WERI-Rb-1 (cell line): Measurements from ENCODE around the gene IDI2.

ENCODE experiments used
- DNase-seq: peaks from one replicate; pipeline ENCODE4 v3.0.0-alpha.2; 2020
- H3K27ac ChIP-seq: fragments of 250-450 bp; sonication (Bioruptor Pico); 2 replicates; pipeline ENCODE4 v1.5.1; 2020; ENCODE audit warnings: mild to moderate bottlenecking, moderate library complexity
- H3K27me3 ChIP-seq: fragments of 250-450 bp; sonication (Bioruptor Pico); 2 replicates; pipeline ENCODE4 v1.5.1; 2021; ENCODE audit warnings: mild to moderate bottlenecking, low read depth, moderate library complexity; ENCODE audit not compliant: insufficient read depth, severe bottlenecking
- H3K36me3 ChIP-seq: fragments of 250-450 bp; sonication (Bioruptor Pico); 2 replicates; pipeline ENCODE4 v1.5.1; 2020; ENCODE audit warnings: mild to moderate bottlenecking, moderate library complexity
- H3K4me3 ChIP-seq: 2 replicates; pipeline ENCODE4 v1.5.1; 2011; ENCODE audit warnings: low read depth, mild to moderate bottlenecking, control low read depth, low read length
- H3K9me3 ChIP-seq: fragments of 250-450 bp; sonication (Bioruptor Pico); 2 replicates; pipeline ENCODE4 v1.5.1; 2021; ENCODE audit warnings: mild to moderate bottlenecking, moderate library complexity; ENCODE audit not compliant: severe bottlenecking
- TF ChIP-seq, protein P1 (sequence below): IDR thresholded peaks from 2 replicates; pipeline ENCODE4 v1.5.1; 2011; ENCODE audit warnings: low read depth, mild to moderate bottlenecking, control low read depth, inconsistent platforms, low read length

Gene IDI2

GRCh38 chr10:1064964-1065247 lies 39.2 kb upstream of the IDI2 start:
- no peaks in the 10 kb centered on the region for H3K36me3 ChIP-seq
- TF ChIP-seq, protein P1, sequence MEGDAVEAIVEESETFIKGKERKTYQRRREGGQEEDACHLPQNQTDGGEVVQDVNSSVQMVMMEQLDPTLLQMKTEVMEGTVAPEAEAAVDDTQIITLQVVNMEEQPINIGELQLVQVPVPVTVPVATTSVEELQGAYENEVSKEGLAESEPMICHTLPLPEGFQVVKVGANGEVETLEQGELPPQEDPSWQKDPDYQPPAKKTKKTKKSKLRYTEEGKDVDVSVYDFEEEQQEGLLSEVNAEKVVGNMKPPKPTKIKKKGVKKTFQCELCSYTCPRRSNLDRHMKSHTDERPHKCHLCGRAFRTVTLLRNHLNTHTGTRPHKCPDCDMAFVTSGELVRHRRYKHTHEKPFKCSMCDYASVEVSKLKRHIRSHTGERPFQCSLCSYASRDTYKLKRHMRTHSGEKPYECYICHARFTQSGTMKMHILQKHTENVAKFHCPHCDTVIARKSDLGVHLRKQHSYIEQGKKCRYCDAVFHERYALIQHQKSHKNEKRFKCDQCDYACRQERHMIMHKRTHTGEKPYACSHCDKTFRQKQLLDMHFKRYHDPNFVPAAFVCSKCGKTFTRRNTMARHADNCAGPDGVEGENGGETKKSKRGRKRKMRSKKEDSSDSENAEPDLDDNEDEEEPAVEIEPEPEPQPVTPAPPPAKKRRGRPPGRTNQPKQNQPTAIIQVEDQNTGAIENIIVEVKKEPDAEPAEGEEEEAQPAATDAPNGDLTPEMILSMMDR, result no peak
- no peak for DNase-seq
- H3K27me3 ChIP-seq, result no peaks in the 10 kb centered on the region
- no peak overlapping the region for H3K27ac ChIP-seq
- H3K9me3 ChIP-seq, result no peaks in the 10 kb centered on the region
- H3K4me3 ChIP-seq, result no peak overlapping the region

- TF ChIP-seq, protein P1, result no peak
- no peak overlapping the region for H3K4me3 ChIP-seq
- H3K36me3 ChIP-seq, result no peaks in the 10 kb centered on the region
- DNase-seq, result no peak
- H3K27ac ChIP-seq, result no peak overlapping the region
- no peaks in the 10 kb centered on the region for H3K9me3 ChIP-seq
- no peaks in the 10 kb centered on the region for H3K27me3 ChIP-seq
These were observed 37.7 kb upstream of the IDI2 start for GRCh38 chr10:1063232-1063865.

DNA sequence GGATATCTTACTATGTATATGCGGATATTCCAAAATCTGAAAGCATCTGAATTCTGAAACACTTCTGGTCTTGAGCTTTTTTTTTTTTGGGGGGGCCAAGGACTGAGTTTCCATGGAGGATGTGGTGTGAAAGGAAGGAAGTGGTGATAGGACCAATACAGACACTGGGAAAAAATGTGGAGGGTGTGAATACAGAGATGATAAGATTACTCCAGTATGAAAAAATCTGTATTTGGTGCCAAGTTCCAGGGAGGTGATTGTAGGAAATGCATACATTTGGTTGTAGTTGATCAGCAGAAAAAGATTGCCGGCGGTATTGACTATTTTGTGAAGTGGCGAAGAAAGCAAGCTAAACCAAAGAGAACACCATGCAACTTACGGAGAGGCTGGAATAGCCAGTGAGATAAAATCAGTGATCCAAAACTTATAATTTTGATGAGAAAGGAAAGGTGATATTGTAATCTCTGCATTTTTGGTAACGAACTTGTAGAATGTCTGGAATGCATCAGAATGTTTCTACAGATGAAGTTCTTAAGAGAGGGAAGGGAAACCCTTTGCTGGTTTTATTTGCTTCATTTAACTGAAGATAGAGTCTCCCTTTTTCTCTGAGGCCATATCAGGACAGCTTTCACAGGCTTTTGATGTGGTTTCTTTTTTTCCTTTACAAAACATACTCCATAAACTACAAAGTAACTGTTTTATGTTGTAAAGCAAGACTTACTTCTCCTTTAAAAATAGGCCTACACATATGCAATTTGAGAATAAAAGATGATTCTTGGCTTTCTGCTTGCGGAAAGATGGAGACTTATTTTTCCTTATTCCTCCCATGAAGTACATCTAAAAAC lies 36.5 kb upstream of the IDI2 start:
- Histone ChIP-seq H3K27ac (no peak overlapping the region), H3K9me3 (no peaks in the 10 kb centered on the region), H3K36me3 (no peaks in the 10 kb centered on the region), H3K27me3 (no peaks in the 10 kb centered on the region), H3K4me3 (no peak overlapping the region)
- DNase-seq, result no peak
- TF ChIP-seq, protein P1, result no peak

DNA sequence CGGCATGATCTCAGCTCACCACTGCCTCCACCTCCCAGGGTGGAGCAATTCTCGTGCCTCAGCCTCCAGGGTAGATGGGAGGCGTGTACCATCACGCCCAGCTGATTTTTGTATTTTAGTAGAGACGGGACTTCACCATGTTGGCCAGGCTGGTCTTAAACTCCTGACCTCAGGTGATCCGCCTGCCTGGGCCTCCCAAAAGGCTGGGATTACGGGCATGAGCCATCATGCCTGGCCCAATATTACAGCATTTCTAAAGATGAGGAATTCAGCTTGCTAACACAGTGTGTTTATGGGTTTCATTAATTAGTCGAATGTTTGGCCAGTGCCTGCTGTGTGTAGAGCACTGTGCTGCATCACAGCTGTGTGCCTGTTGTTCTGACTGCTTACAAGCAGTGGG lies 34.2 kb upstream of the IDI2 start:
- no peak for DNase-seq
- Histone ChIP-seq H3K9me3 (no peaks in the 10 kb centered on the region), H3K36me3 (no peaks in the 10 kb centered on the region; the same call in 1 of the 2 replicates), H3K4me3 (no peak overlapping the region), H3K27me3 (no peaks in the 10 kb centered on the region), H3K27ac (no peak overlapping the region)
- TF ChIP-seq, protein P1, result no peak

DNA sequence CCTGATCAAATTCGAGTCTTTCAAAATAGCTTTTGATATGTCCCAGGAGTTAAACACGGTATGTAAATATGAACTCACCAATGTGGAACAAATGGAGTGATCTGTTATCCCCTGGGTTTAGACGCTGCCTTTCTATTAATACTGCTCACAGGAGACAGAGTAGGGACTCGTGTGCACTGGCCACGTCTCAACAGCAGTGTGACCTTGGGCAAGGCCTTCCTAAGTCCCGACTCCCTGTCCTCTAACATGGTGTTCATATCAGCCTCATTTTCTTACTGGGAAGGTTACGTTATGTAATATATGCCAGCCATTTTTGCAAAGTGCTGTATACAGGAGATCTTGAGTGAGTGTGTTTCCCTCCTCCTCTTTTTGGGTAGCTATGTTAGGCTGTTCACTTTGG lies 32.4 kb upstream of the IDI2 start:
- no peaks in the 10 kb centered on the region for H3K27me3 ChIP-seq
- no peak overlapping the region for H3K27ac ChIP-seq
- peaks cover 7% of the 10 kb centered on the region for H3K36me3 ChIP-seq
- DNase-seq, result no peak
- no peak overlapping the region for H3K4me3 ChIP-seq
- TF ChIP-seq, protein P1, result no peak
- H3K9me3 ChIP-seq, result no peaks in the 10 kb centered on the region
